GM18508 (cell line): Measurements from ENCODE around the gene ASH1L.
"Not testable (repeated sequence)": the region's sequence is repeated elsewhere in the genome, so short reads cannot be mapped to it uniquely, and the experiment has no call there.

Source experiments
- ATAC-seq: cut with Tn5 transposase; IDR thresholded peaks from one replicate; pipeline ENCODE4 v1.9.1; 2021; ENCODE audit warnings: moderate number of reproducible peaks; ENCODE audit not compliant: insufficient read depth, unreplicated experiment

Gene ASH1L

GRCh38 chr1:155293086-155293749 lies 269.4 kb downstream of the ASH1L start:
- ATAC-seq = no peak

- not testable (repeated sequence) for ATAC-seq
These were observed 271.6 kb downstream of the ASH1L start for GRCh38 chr1:155291006-155291405.

GRCh38 chr1:155287987-155288543 lies 274.5 kb downstream of the ASH1L start:
- ATAC-seq = no peak

- ATAC-seq = no peak
These were observed 276.1 kb downstream of the ASH1L start for GRCh38 chr1:155286544-155286943.

GRCh38 chr1:155285631-155286044 lies 277.0 kb downstream of the ASH1L start:
- no peak for ATAC-seq
